Measurements from ENCODE around the gene TBC1D22A.

GRCh38 chr22:47015589-47016178 lies 253.2 kb downstream of the TBC1D22A start:
- no peak for TF ChIP-seq CTCF (conservative IDR thresholded peaks at IDR 0.05; ENCODE audit: low read depth, low read length)
- TF ChIP-seq EZH2 (IDR thresholded peaks at IDR 0.05; ENCODE audit: low read length, unreplicated experiment): no peak
- no peak for TF ChIP-seq EZH2phosphoT487 (IDR thresholded peaks at IDR 0.05; ENCODE audit: borderline replicate concordance, low read length)

Data from PC-3 (cell line).